GM12873 (cell line): ENCODE measurements around the gene POU2F2.

ENCODE experiments used
- TF ChIP-seq, protein P1 (sequence below): IDR thresholded peaks from 2 replicates; pipeline ENCODE4 v1.5.1; 2012; ENCODE audit warnings: low read depth, mild to moderate bottlenecking, moderate library complexity, low read length, control low read depth; ENCODE audit not compliant: insufficient read depth; ENCODE audit errors: missing control alignments

The POU2F2 gene

DNA sequence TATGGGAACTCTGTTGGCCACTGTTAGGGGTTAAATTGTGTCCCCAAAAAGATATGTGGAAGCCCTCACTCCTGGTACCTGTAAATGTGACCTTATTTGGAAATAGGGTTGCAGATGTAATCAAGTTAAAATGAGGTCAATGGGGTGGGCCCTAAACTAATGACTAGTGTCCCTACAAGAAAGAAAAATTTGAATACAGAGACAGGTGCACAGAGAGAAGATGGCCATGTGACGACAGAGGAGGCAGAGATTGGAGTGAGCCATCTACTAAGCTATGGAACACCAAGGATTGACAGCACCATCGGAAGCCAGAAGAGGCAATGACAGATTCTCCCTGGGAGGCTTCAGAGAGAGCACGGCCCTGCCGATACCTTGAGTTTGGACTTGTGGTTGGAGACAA is 16.5 kb downstream of the POU2F2 start:
- TF ChIP-seq, protein P1, sequence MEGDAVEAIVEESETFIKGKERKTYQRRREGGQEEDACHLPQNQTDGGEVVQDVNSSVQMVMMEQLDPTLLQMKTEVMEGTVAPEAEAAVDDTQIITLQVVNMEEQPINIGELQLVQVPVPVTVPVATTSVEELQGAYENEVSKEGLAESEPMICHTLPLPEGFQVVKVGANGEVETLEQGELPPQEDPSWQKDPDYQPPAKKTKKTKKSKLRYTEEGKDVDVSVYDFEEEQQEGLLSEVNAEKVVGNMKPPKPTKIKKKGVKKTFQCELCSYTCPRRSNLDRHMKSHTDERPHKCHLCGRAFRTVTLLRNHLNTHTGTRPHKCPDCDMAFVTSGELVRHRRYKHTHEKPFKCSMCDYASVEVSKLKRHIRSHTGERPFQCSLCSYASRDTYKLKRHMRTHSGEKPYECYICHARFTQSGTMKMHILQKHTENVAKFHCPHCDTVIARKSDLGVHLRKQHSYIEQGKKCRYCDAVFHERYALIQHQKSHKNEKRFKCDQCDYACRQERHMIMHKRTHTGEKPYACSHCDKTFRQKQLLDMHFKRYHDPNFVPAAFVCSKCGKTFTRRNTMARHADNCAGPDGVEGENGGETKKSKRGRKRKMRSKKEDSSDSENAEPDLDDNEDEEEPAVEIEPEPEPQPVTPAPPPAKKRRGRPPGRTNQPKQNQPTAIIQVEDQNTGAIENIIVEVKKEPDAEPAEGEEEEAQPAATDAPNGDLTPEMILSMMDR, result no peak

DNA sequence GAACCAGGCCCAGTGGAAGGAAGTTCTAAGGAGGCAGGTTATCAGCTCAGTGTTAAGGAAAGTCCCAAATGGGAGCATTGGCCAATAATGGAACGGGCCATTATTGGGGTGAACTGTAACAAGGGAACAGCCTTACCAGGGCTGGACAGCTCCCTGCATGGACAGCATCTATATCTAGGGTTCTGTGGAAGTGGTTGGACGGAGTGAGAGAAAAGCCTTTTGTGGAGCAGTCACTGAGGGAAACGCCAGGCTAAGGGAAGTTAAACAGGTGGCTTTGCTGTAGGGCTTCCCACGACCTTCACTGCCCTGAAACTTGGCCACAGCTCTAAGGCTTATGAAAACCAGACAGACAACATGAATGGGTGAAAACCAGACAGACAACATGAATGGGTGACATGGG is 17.0 kb downstream of the POU2F2 start:
- TF ChIP-seq, protein P1, result no peak

DNA sequence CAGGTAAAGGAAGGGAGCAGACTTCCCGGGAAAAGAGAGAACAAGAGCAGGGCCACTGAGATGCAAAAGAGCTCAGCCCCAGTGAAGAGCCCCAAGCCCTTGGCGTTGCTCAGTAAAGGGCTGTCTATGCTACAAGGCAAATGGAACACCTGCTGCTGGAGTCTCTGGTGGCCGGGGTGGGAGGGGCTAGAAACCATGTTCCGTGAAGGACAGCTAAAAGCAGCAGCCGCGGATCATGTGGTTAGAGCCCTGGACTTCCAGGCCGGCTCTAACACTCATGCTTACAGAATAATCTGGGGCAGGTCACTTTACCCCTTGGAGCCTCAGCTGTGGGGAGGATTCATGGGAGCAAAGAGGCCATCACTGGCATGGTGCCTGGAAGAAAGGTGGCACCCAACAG is 17.8 kb downstream of the POU2F2 start:
- TF ChIP-seq, protein P1, result no peak

DNA sequence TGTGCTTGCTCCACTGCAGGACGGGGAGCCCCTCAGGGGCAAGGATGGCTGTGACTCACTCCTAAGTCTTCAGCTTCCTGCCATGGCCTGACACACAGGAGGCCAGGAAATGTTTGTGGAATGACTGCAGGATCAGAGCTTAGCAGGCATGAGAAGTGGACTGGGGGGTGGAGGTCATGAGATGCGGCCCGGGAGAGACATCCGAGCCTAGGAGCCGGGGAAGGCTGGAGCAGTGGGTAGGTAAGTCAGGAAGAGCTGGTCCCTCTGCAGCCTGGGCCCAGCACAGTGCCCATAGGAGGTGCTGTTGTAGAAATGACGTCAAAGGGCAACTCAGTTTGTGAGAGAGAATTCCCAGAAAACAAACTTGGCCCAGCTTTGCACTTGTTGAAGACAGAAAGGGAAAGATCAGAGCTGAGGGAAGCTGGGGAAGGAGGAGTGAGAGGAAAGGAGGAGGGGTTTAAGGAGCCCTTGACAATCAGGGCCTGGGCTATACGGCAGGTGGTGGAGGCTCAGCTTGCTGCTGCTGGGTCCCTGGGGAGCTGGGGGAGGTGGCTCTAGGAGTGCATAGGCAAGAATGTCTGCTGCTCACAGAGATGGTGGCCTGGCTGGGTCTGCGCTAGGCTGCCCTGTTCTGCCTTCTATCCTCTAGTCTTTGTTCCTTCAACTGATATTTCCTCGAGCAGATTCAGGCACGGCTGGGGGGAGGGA is 18.5 kb downstream of the POU2F2 start:
- TF ChIP-seq, protein P1, result peak; percentile 41

DNA sequence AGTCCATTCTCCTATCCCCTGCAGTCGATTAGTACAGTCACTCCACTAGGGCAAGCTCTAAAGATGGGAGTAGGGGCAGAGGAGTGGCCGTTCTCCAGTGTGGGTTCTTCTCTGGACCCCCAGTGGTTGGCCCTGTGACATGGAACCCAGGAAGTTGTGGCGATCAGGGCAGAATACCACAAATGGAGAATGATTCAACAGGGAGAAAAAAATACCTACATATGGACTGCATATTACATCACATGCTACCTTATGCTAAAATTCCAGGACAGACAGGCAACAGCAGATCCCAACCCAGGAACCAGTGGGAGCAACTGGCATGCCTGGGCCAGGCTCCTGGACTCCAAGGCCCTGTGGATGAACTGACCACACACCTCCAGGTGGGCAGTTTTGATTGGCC is 20.4 kb downstream of the POU2F2 start:
- TF ChIP-seq, protein P1, result no peak

DNA sequence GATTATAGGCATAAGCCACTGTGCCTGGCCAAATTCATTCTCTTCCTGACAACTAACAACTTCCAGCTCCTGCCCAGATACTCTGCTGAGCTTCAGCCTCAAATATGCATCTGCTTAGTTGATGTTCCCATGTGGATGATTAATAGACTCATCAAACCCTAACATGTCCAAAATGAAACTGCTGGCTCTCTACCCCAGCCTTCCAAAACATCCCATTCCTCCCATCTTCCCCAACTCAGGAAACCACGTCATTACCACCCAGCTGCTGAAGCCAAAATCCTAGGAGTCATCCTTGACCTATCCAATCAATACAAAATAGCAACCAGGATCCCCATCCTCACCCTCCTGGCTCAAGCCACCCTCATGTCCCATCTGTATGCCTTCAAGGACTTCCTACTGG is 20.9 kb downstream of the POU2F2 start:
- TF ChIP-seq, protein P1, result no peak

DNA sequence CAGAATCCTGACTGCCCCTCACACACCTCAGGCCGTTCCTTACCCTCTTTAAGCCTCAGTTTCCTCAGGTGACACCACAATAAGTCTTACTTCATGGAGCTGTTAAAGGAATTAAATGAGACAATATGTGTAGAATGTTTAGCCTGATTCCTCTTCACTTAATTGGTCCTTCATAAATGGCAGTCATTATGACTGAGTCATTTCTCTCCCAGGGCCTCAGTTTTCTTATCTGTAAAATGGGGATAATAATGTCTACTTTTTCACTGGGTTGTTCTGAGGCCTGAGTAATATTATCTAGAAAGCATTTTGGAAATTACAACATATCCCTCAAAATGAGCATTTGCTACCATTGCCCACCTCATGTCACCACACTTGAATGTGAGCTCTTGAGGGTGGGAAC is 21.6 kb downstream of the POU2F2 start:
- TF ChIP-seq, protein P1, result no peak
